ENCODE data around the gene CAPS2.
"Not testable (repeated sequence)": the region's sequence is repeated elsewhere in the genome, so short reads cannot be mapped to it uniquely, and the experiment has no call there.

The CAPS2 gene

GRCh38 chr12:75349946-75350345, 19.8 kb upstream of the CAPS2 start:
- no peak for TF ChIP-seq ZNF645 (tag by site-specific recombination; IDR thresholded peaks at IDR 0.05)
- TF ChIP-seq ZNF521 (tag by site-specific recombination; IDR thresholded peaks at IDR 0.05), result no peak
- no peak for TF ChIP-seq ZNF175 (tag by site-specific recombination; IDR thresholded peaks at IDR 0.05)
- TF ChIP-seq ZNF529 (tag by site-specific recombination; IDR thresholded peaks at IDR 0.05; ENCODE audit: insufficient replicate concordance), result no peak
- TF ChIP-seq ATF2 (tag by site-specific recombination; IDR thresholded peaks at IDR 0.05; ENCODE audit: low read depth), result no peak
- no peak for TF ChIP-seq ZNF544 (tag by site-specific recombination; IDR thresholded peaks at IDR 0.05)
- no peak for TF ChIP-seq ZNF580 (tag by site-specific recombination; IDR thresholded peaks at IDR 0.05)
- no peak for TF ChIP-seq ZNF677 (tag by site-specific recombination; IDR thresholded peaks at IDR 0.05)
- TF ChIP-seq ZBTB48 (tag by site-specific recombination; IDR thresholded peaks at IDR 0.05), result no peak
- no peak for TF ChIP-seq ZNF398 (tag by site-specific recombination; IDR thresholded peaks at IDR 0.05)
- TF ChIP-seq TRIM28 (IDR thresholded peaks at IDR 0.05; ENCODE audit: borderline replicate concordance, low read length), result no peak
- TF ChIP-seq PRDM4 (tag by site-specific recombination; IDR thresholded peaks at IDR 0.05), result no peak
- TF ChIP-seq GLI4 (tag by site-specific recombination; IDR thresholded peaks at IDR 0.05), result no peak
- no peak for TF ChIP-seq ZNF266 (tag by site-specific recombination; IDR thresholded peaks at IDR 0.05; ENCODE audit: low read depth)
- Histone ChIP-seq H3K36me3 (ENCODE audit: control insufficient read depth in 2 of 2, insufficient read depth in 1 of 2, low read length in 2 of 2) (no peaks in the 10 kb centered on the region), H3K4me1 (ENCODE audit: control insufficient read depth, insufficient read depth, low read length) (no peaks in the 10 kb centered on the region; the same call in 1 of the 2 replicates), H3K27ac (ENCODE audit: extremely low read depth, low read depth, low read length) (no peak overlapping the region), H3K9me3 (ENCODE audit: control insufficient read depth, insufficient read depth, low read depth, low read length) (no peaks in the 10 kb centered on the region), H3K4me3 (ENCODE audit: low read depth, low read length) (no peak overlapping the region)
- POLR2A ChIA-PET, result no interaction called here
- CTCF ChIA-PET, result no interaction called here

- H3K36me3 ChIP-seq (ENCODE audit: control insufficient read depth in 2 of 2, insufficient read depth in 1 of 2, low read length in 2 of 2); H3K4me1 ChIP-seq (ENCODE audit: control insufficient read depth, insufficient read depth, low read length); H3K9me3 ChIP-seq (ENCODE audit: control insufficient read depth, insufficient read depth, low read depth, low read length); H3K4me3 ChIP-seq (ENCODE audit: low read depth, low read length); POLR2A ChIA-PET; H3K27ac ChIP-seq (ENCODE audit: extremely low read depth, low read depth, low read length): not testable (repeated sequence)
- CTCF ChIA-PET, result interaction anchor here (0.8 kb wide), 1 partner anchor 9 kb away, joined by 7 read pairs; no protein-coding TSS in a partner anchor
Measured at GRCh38 chr12:75346215-75346614, 16.1 kb upstream of the CAPS2 start.

GRCh38 chr12:75345531-75345930, 15.4 kb upstream of the CAPS2 start:
- H3K9me3 ChIP-seq (ENCODE audit: control insufficient read depth, insufficient read depth, low read depth, low read length), result no peaks in the 10 kb centered on the region
- no peaks in the 10 kb centered on the region; the same call in 1 of the 2 replicates for H3K4me1 ChIP-seq (ENCODE audit: control insufficient read depth, insufficient read depth, low read length)
- no peak overlapping the region for H3K4me3 ChIP-seq (ENCODE audit: low read depth, low read length)
- H3K36me3 ChIP-seq (ENCODE audit: control insufficient read depth in 2 of 2, insufficient read depth in 1 of 2, low read length in 2 of 2), result no peaks in the 10 kb centered on the region
- CTCF ChIA-PET, result interaction anchor here (0.8 kb wide), 1 partner anchor 10 kb away, joined by 7 read pairs; no protein-coding TSS in a partner anchor
- H3K27ac ChIP-seq (ENCODE audit: extremely low read depth, low read depth, low read length), result no peak overlapping the region
- POLR2A ChIA-PET, result no interaction called here
- TF ChIP-seq PRDM6 (tag by site-specific recombination; IDR thresholded peaks at IDR 0.05), result no peak
- no peak for TF ChIP-seq TRIM28 (IDR thresholded peaks at IDR 0.05; ENCODE audit: borderline replicate concordance, low read length)
- TF ChIP-seq ZNF623 (tag by site-specific recombination; IDR thresholded peaks at IDR 0.05), result no peak
- no peak for TF ChIP-seq ZBTB17 (tag by site-specific recombination; IDR thresholded peaks at IDR 0.05)
- TF ChIP-seq ZNF169 (tag by site-specific recombination; IDR thresholded peaks at IDR 0.05), result no peak
- no peak for TF ChIP-seq ZNF658 (tag by site-specific recombination; IDR thresholded peaks at IDR 0.05)
- no peak for TF ChIP-seq BCL11A (tag by site-specific recombination; IDR thresholded peaks at IDR 0.05; ENCODE audit: low read depth)
- no peak for TF ChIP-seq ZNF704 (tag by site-specific recombination; IDR thresholded peaks at IDR 0.05)
- no peak for TF ChIP-seq SCRT1 (tag by site-specific recombination; IDR thresholded peaks at IDR 0.05; ENCODE audit: borderline replicate concordance)
- TF ChIP-seq GLI4 (tag by site-specific recombination; IDR thresholded peaks at IDR 0.05), result no peak
